GM13976 (cell line): ENCODE results near the gene CCDC57.

Experiments used
- DNase-seq: peaks from one replicate; pipeline ENCODE4 v3.0.0; 2012; ENCODE audit warnings: low spot score
- in situ Hi-C: fragments of 300-500 bp; cut with MboI; formaldehyde crosslinking; loops from one replicate; pipeline ENCODE4 v1.12.0; 2022; ENCODE audit warnings: low sequenced_read_pairs, mixed read lengths, inconsistent platforms; ENCODE audit not compliant: unreplicated experiment
- TF ChIP-seq, protein P1 (sequence below): IDR thresholded peaks from 2 replicates; pipeline ENCODE4 v1.5.1; 2012; ENCODE audit warnings: borderline replicate concordance, mild to moderate bottlenecking; ENCODE audit not compliant: insufficient read depth; ENCODE audit errors: extremely low read depth, missing control alignments, control extremely low read depth

The CCDC57 gene

DNA sequence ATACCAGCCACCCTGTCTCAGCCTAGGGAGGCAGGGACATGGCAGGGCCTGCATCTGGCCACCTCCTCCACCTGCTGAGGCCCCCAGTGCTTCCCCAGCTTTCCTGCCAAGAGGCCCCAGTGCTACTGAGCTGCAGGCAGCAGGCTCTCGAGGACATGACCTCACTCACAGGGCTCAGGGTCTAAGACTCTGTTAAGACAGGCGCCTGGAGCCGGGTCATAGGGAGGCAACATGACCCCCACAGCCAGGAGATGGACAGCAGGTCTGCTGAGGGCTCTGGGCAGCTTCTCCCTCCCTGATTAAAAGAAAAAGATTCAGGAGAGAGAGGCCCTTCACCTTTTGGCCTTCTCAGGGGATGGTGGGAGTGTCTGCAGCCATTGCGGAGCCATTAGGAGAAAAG, 91.4 kb downstream of the CCDC57 start:
- in situ Hi-C loops, result no loop called here
- DNase-seq, result no peak
- TF ChIP-seq, protein P1, sequence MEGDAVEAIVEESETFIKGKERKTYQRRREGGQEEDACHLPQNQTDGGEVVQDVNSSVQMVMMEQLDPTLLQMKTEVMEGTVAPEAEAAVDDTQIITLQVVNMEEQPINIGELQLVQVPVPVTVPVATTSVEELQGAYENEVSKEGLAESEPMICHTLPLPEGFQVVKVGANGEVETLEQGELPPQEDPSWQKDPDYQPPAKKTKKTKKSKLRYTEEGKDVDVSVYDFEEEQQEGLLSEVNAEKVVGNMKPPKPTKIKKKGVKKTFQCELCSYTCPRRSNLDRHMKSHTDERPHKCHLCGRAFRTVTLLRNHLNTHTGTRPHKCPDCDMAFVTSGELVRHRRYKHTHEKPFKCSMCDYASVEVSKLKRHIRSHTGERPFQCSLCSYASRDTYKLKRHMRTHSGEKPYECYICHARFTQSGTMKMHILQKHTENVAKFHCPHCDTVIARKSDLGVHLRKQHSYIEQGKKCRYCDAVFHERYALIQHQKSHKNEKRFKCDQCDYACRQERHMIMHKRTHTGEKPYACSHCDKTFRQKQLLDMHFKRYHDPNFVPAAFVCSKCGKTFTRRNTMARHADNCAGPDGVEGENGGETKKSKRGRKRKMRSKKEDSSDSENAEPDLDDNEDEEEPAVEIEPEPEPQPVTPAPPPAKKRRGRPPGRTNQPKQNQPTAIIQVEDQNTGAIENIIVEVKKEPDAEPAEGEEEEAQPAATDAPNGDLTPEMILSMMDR, result no peak

DNA sequence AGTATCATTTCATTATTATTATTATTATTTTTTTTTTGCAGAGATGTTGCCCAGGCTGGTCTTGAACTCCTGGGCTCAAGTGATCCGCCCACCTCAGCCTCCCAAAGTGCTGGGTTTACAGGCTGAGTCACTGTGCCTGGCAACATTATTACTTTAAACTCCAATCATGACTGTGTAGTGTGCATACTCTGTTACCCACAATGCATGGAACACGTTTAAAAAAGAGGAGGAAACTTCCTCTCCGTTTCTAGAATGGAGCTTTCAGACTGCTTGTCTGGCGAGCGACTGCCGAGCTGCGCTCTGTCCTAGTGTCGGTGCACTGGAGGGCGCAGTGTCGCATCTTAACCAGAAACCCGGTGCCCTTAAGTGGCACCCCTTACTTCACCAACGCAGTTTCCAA, 92.5 kb downstream of the CCDC57 start:
- TF ChIP-seq, protein P1, result no peak
- in situ Hi-C loops, result no loop called here
- no peak for DNase-seq

DNA sequence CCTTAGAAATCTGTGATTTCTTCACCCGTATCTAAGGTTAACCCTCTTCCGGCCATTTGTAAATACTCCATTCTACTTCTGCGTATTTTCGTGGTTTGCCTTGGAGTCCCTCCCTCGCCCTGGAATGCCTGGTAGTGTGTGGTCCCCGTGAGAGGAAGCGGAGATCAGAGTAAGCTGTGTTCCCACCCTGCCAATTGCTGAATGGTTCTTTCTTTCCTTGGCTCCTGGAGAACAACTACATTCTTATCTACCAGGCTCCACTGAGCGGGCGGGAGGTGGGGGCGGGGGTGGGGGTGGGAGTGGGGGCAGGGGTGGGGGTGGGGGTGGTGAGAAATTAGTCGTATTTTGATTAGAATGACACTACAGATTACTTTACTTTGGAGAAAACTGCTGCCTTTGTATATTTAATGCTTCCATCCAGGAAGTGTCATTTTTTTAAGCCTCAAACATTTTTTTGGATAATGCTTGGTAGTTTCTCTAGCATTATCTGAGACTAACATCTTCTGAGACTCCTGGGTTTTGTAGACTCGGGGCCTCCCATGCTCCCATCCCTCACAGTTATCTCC, 93.7 kb downstream of the CCDC57 start:
- in situ Hi-C loops, result no loop called here
- TF ChIP-seq, protein P1, result no peak

DNA sequence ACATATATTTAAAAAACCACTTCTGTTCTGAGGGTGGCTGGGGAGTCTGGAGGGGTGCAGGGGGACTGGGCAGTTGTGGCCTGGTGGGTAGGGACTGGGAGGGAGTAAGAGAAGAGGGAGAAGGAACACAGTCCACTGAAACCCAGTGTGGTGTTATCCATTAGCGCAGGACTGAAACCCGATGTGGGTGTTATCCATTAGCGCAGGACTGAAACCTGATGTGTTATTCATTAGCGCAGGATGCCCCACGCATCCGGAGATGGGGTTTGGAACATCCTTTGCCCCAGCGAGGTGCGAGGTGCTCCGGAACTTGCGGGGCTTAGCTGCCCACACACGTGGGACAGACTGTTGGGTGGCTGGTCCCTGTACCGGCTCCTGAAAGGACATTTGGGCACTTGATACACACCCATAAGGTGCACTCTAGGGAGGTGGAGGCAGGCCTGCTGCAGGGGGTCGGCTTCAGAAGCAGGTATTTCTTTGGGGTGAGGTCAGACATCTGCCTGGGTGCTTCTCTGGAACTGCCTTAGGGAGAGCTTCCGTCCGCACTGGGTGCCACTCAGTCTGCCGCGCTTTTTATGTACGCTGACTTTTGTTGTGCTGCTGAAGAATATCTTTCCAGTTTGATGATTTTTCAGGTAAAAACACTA, 94.4 kb downstream of the CCDC57 start:
- in situ Hi-C loops, result no loop called here
- no peak for DNase-seq
- TF ChIP-seq, protein P1, result no peak

More for the DNA sequence above, 93.7 kb downstream of the CCDC57 start:
- DNase-seq, result no peak

DNA sequence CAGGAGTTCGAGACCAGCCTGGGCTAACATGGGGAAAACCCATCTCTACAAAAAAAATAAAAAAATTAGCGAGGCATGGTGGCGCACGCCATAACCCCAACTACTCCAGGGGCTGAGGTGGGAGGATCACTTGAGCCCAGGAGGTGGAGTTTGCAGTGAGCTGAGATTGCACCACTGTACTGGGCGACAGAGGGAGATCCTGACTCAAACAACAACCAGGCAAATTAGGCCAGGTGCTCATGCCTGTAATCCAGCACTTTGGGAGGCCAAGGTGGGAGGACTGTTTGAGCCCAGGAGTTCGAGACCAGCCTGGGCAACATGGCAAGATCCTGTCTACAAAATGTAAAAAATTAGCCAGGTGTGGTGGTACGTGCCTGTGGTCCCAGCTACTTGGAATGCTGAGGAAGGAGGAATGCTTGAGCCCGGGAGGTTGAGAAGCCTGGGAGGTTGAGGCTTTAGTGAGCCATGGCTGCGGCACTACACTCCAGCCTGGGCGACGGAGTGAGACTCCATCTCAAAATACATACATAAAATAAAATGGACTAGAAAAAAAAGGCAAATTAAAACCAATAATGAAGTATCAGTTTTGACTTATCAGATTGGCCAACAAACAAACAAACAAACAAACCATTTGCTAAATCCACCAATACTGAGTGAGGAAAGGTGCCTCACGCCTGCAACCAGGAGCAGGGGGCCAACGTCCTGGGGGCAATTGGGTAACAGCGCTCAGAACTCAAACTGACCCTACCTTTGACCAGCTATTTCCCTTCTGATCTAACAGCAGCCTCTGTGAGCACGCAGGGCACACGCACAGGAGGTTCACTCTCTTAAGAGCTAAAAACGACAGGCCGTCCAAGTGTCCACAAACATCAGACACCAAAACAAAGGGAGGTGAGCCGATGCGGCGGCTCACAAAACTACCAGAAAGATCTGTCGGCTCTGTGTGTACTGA, 95.2 kb downstream of the CCDC57 start:
- TF ChIP-seq, protein P1, result no peak
- no peak for DNase-seq

DNA sequence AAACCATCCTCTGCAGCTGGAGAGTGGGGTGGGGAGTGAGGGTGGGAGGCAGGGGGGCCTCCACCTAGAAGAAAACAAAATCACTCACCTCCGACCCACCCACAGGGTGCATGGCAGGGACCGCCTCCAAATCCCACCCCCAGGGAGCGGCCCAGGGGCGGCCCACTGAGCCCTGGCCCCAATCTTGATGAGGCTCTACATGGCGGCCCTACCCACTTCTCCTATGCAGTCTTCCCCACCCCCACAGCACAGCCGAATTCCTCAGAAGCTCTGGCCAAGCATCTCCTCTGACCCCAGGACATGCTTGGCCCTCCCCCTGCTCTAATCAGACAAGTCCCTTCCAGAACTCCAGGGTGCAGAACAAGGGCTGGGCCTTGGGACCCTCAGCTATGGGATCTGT, 96.4 kb downstream of the CCDC57 start:
- in situ Hi-C loops, result no loop called here
- TF ChIP-seq, protein P1, result no peak
- no peak for DNase-seq

More for the DNA sequence above, 95.2 kb downstream of the CCDC57 start:
- in situ Hi-C loops, result no loop called here
